Tibial artery (tissue), 4 donors: ENCODE data around the gene IRAK3.

ENCODE experiments used
- DNase-seq, 2 donors: peaks; one replicate each; pipeline ENCODE4 v3.0.0-alpha.2; 2019
- H3K27ac ChIP-seq, 2 donors: fragments of 200-600 bp; sonication (generic) in 1 of 2; 1 replicate in 1 of 2; 2 replicates in 1 of 2; pipeline ENCODE4 v1.5.1; 2018 to 2019; ENCODE audit warnings: mild to moderate bottlenecking in 1 of 2
- H3K27me3 ChIP-seq, 2 donors: fragments of 200-600 bp; sonication (generic) in 1 of 2; one replicate each; pipeline versions ENCODE4 v1.5.1 to v1.6.0; 2016 to 2019
- H3K36me3 ChIP-seq, 3 donors: fragments of 200-600 bp; sonication (generic) in 2 of 3; one replicate each; pipeline ENCODE4 v1.5.1; 2016 to 2019; ENCODE audit warnings: mild to moderate bottlenecking in 2 of 3
- H3K4me1 ChIP-seq, 4 donors: fragments of 200-600 bp; sonication (generic) in 2 of 4; 1 replicate in 3 of 4; 2 replicates in 1 of 4; pipeline ENCODE4 v1.5.1; 2016 to 2019
- H3K4me3 ChIP-seq, 2 donors: fragments of 200-600 bp; sonication (generic) in 1 of 2; 1 replicate in 1 of 2; 2 replicates in 1 of 2; pipeline ENCODE4 v1.5.1; 2018 to 2019; ENCODE audit warnings: mild to moderate bottlenecking in 2 of 2
- H3K9me3 ChIP-seq, 3 donors: fragments of 200-600 bp; sonication (generic) in 1 of 3; one replicate each; pipeline ENCODE4 v1.5.1; 2016 to 2019
- intact Hi-C: fragments of 100-400 bp; cut with DNase I; formaldehyde crosslinking; loops from one replicate; pipeline ENCODE4 v1.15.0; 2023; ENCODE audit warnings: low total_unique reads
- TF ChIP-seq, protein P1 (sequence below), 2 experiments: fragments of 200-600 bp in 1 of 2; fragments of 450-650 bp in 1 of 2; IDR thresholded peaks; one replicate each; pipeline ENCODE4 v1.5.1; 2017 to 2019; ENCODE audit warnings: antibody characterized with exemption in 2 of 2, mild to moderate bottlenecking in 1 of 2, moderate library complexity in 1 of 2

The IRAK3 gene

GRCh38 chr12:66196806-66197205, 7.8 kb downstream of the IRAK3 start:
- H3K4me1 ChIP-seq = no peaks in the 10 kb centered on the region
- intact Hi-C loops = no loop called here
- H3K36me3 ChIP-seq = peaks cover 0 to 5% (median 0%) of the 10 kb centered on the region in 3 donors
- no peak for DNase-seq
- H3K27ac ChIP-seq = no peak overlapping the region
- no peaks in the 10 kb centered on the region for H3K9me3 ChIP-seq
- H3K27me3 ChIP-seq = no peaks in the 10 kb centered on the region
- no peak overlapping the region for H3K4me3 ChIP-seq
- TF ChIP-seq, protein P1, sequence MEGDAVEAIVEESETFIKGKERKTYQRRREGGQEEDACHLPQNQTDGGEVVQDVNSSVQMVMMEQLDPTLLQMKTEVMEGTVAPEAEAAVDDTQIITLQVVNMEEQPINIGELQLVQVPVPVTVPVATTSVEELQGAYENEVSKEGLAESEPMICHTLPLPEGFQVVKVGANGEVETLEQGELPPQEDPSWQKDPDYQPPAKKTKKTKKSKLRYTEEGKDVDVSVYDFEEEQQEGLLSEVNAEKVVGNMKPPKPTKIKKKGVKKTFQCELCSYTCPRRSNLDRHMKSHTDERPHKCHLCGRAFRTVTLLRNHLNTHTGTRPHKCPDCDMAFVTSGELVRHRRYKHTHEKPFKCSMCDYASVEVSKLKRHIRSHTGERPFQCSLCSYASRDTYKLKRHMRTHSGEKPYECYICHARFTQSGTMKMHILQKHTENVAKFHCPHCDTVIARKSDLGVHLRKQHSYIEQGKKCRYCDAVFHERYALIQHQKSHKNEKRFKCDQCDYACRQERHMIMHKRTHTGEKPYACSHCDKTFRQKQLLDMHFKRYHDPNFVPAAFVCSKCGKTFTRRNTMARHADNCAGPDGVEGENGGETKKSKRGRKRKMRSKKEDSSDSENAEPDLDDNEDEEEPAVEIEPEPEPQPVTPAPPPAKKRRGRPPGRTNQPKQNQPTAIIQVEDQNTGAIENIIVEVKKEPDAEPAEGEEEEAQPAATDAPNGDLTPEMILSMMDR (IDR thresholded peaks at IDR 0.05) = no peak

GRCh38 chr12:66197495-66197921, 8.5 kb downstream of the IRAK3 start:
- intact Hi-C loops = no loop called here
- Histone ChIP-seq H3K4me1 (no peaks in the 10 kb centered on the region), H3K36me3 (peaks cover 0 to 5% (median 0%) of the 10 kb centered on the region in 3 donors), H3K9me3 (no peaks in the 10 kb centered on the region), H3K27me3 (no peaks in the 10 kb centered on the region), H3K27ac (no peak overlapping the region), H3K4me3 (no peak overlapping the region)
- TF ChIP-seq, protein P1 (IDR thresholded peaks at IDR 0.05) = no peak
- no peak for DNase-seq

- H3K4me1 ChIP-seq = no peaks in the 10 kb centered on the region
- intact Hi-C loops = no loop called here
- no peak overlapping the region for H3K27ac ChIP-seq
- no peak for DNase-seq
- H3K27me3 ChIP-seq = no peaks in the 10 kb centered on the region
- H3K4me3 ChIP-seq = no peak overlapping the region
- TF ChIP-seq, protein P1 (IDR thresholded peaks at IDR 0.05) = no peak
- no peaks in the 10 kb centered on the region for H3K9me3 ChIP-seq
- peaks cover 0 to 5% (median 0%) of the 10 kb centered on the region in 3 donors for H3K36me3 ChIP-seq
Measured at GRCh38 chr12:66199141-66199540, 10.1 kb downstream of the IRAK3 start.

GRCh38 chr12:66199831-66200509, 11.0 kb downstream of the IRAK3 start:
- H3K9me3 ChIP-seq = no peaks in the 10 kb centered on the region
- intact Hi-C loops = no loop called here
- H3K27me3 ChIP-seq = no peaks in the 10 kb centered on the region
- no peak for DNase-seq
- no peaks in the 10 kb centered on the region for H3K36me3 ChIP-seq
- no peaks in the 10 kb centered on the region for H3K4me1 ChIP-seq
- H3K27ac ChIP-seq = no peak overlapping the region
- TF ChIP-seq, protein P1 (IDR thresholded peaks at IDR 0.05) = no peak
- H3K4me3 ChIP-seq = no peak overlapping the region

GRCh38 chr12:66203820-66204219, 14.8 kb downstream of the IRAK3 start:
- no peak for DNase-seq
- H3K27me3 ChIP-seq = no peaks in the 10 kb centered on the region
- no peaks in the 10 kb centered on the region for H3K36me3 ChIP-seq
- TF ChIP-seq, protein P1 (IDR thresholded peaks at IDR 0.05) = no peak
- H3K27ac ChIP-seq = no peak overlapping the region
- H3K9me3 ChIP-seq = no peaks in the 10 kb centered on the region
- H3K4me1 ChIP-seq = no peaks in the 10 kb centered on the region
- intact Hi-C loops = no loop called here
- H3K4me3 ChIP-seq = no peak overlapping the region
